NCI-H2081 (cell line): ENCODE results near the gene LRRC42.
"Not testable (repeated sequence)": the region's sequence is repeated elsewhere in the genome, so short reads cannot be mapped to it uniquely, and the experiment has no call there.

Experiments
- DNase-seq, 2 experiments: peaks; one replicate each; lab custom pipeline; 2025; lab: John Stamatoyannopoulos, UW

LRRC42 gene

GRCh38 chr1:53967409-53968124, 21.4 kb downstream of the LRRC42 start:
- DNase-seq: no peak

- DNase-seq: peak; percentile 14 to 64
Measured at GRCh38 chr1:53968125-53968513, 22.0 kb downstream of the LRRC42 start.

DNA sequence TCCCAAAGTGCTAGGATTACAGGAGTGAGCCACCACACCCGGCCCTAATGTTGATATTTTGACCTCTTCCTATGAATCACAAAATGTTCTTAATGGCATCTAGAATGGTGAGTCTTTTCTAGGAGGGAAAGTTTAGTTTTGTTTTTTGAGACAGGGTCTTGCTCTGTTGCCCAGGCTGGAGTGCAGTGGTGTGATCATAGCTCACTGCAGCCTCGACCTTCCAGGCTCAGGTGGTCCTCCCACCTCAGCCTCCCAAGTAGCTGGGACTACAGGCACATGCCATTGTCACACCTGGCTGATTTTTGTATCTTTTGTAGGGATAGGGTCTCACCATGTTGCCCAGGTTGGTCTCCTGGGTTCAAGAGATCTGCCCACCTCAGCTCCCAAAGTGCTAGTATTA, 23.2 kb downstream of the LRRC42 start:
- DNase-seq: not testable (repeated sequence)

- no peak for DNase-seq
Measured at GRCh38 chr1:53971718-53972117, 25.6 kb downstream of the LRRC42 start.

DNA sequence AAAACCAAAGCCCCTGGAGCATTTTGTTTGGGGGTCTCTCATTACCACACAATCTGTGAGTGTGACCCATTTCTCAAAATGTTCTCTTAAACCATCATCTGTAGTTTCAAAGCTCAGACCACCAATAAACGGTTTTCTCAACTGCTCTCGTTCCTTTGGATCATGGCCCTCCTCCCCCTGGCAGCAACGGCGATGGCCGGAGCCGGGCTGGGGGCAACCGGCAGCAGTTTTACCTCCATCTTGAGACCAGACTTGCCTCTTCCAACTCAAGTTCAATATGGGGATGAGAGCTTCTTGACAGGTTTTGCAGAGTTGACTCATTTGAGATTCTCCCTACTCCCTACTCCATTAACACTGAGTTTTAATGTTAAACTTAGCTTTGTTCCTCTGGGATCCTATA, 29.7 kb downstream of the LRRC42 start:
- DNase-seq: no peak

DNA sequence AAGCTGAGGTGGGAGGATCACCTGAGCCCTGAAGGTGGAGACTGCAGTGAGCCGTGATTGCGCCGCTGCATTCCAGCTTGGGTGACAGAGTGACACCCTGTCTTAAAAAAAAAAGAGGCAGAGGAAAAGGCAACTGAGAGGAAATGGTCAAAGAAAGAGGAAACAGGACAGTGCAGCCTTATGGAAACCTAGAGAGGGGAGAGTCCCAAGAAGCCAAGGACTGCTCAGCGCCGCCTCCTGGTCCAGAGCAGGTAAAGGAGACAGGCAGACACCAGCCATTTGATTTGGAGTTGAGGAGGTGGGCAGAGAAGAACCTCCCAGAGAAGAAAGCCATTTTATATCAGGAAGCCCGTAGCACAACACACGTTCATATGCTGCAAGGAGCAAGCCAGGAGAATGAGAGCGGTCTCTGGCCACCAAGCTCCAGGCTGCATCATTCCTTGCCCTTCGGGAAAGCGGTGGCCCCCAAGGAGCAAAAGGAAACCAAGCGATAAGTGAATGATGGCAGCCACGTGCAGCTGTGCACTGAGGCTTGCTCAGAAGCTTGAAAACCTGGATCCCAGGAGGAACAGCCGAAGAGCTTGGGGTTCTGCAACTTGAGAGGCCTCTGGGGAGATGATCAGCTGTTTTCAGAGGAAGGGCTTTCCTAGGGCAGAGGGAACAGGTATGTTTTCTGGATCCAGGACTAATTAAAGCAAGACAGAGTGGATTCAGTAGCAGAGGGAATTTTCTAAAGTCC, 33.7 kb downstream of the LRRC42 start:
- no peak for DNase-seq

DNA sequence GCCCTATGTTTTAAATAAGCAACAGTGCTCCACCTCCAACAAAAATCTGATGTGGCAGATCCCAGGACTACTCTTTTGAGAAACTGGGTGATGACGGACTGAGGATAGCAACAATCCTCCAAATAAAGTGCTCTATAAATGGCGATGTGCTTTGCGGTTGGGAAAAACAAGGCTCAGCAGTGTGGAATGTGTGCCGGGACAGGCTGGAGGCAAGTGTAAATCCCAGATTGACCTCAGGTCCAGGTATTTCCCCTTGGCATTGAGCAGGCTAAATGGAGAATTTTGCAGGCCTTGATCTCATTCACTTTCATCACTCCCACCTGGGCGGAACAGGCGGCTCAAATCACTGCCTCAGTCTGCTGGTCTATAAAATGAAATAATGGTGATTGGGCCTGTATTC, 35.1 kb downstream of the LRRC42 start:
- no peak for DNase-seq

- DNase-seq: peak; percentile 8 to 26
Measured at GRCh38 chr1:53982034-53982762, 36.0 kb downstream of the LRRC42 start.

DNA sequence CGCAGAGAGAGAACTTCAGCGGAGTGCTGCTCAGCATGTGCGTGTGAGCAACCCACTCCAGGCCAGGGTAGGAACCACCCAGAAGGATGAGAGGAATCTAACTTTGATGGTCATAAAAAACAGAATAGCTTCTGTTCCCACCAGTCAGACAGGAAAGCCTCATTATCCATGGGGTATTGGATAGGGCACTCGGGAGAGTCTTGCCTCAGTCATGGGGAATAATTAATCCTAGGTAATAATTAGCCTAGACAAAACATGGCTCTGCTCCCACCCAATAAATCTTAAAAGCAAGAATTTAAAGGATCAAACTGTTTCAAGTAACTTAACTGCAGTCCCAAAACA, 36.6 kb downstream of the LRRC42 start:
- DNase-seq: no peak

DNA sequence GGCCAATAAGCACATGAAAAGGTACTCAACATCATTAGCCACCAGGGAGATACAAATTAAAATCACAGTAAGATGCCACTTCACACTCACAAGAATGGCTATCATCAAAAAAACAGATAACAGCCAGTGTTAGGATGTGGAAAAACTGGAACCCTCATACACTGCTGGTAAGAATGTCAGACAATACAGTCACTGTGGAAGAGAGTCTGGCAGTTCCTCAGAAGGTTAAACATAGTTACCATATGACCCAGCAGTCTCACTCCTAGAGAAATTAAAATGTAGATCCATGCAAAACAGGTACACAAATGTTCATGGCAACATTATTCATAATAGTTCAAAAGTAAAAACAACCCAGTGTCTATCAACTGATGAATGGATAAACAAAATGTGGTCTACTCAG, 38.6 kb downstream of the LRRC42 start:
- no peak for DNase-seq

- no peak for DNase-seq
Measured at GRCh38 chr1:53986458-53986857, 40.3 kb downstream of the LRRC42 start.

DNA sequence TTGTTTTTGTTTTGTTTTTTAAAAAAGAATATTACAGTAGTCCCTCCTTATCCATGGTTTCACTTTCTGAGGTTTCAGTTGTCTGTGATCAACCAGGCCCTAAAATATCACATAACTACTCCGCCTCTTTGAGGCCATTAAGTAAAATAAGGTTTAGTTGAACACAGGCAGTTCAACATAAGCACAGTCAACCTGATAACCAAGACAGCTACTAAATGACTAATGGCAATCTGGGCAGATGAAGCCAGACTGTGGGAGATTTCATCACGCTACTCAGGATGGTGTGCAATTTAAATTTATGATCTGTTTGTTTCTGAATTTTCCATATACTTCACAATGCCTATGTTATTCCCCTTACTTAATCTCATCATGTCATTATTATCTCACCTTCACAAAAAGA, 41.7 kb downstream of the LRRC42 start:
- DNase-seq: no peak

DNA sequence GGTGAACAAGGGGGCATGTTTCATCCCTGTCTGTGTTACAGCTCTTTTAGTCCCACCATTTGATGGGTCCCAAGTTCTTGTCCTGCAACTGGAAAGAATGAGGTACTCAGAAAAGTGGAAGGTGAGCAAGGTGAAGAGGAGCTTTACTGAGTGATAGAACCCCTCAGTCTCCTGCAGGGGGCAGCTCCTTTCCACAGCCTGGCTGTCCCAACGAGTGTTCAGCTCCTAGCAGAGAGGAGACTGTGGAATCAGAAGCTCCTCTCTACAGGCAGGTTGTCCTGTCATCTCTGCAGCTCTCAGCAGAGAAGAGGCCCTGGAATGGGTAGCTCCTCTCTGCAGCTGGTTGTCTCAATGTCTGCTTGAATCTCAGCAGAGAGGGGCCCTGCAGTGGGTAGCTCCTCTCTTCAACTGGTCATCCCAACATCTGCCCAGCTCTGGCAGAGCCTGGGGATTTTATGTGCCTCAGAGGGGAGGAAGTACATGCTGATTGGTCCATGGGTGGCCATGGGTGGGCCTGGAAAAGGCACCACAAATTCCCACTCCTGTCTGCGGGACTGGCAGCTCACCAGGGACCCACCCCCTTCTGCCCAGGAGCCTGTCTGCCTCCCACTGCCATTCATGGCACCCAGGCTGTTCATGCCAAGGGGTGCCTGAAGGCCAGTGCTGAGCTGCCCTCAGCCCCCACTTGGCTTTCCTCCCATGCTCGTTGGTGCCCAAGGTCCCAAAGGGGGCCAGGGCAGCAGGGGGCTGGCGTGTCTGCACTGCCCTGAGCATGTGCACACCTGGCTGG, 46.1 kb downstream of the LRRC42 start:
- no peak for DNase-seq

DNA sequence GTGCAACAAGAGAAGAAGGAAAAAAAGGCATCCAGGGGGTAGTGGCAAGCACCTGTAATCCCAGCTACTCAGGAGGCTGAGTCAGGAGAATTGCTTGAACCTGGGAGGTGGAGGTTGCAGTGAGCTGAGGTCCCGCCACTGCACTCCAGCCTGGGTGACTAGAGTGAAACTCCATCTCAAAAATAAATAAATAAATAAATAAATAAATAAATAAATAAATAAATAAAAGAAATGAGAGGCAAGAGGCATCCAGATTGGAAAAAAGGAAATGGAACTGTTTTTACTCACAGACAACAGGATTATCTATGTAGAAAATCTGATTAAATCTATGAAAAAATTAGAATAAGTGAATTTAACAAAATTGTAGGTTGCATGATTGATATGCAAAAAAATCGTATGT, 48.4 kb downstream of the LRRC42 start:
- DNase-seq: not testable (repeated sequence)

- no peak for DNase-seq
Measured at GRCh38 chr1:53995683-53996082, 49.5 kb downstream of the LRRC42 start.

DNA sequence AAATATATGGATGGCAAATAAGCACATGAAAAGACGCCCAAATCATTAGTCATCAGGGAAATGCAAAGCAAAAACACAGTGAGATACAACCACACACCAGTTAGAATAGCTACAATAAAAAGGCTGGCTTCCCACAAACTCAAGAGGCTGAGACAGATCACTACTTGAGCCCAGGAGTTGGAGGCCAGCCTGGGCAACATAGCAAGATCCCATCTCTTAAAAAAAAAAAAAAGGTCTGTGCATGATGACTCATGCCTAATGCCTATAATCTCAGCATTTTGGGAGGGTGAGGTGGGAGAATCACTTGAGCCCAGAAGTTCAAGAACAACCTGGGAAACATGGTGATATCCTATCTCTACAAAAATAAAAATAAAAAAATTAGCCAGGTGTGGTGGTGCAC, 52.1 kb downstream of the LRRC42 start:
- DNase-seq: no peak

GRCh38 chr1:53999920-54000319, 53.8 kb downstream of the LRRC42 start:
- no peak for DNase-seq

DNA sequence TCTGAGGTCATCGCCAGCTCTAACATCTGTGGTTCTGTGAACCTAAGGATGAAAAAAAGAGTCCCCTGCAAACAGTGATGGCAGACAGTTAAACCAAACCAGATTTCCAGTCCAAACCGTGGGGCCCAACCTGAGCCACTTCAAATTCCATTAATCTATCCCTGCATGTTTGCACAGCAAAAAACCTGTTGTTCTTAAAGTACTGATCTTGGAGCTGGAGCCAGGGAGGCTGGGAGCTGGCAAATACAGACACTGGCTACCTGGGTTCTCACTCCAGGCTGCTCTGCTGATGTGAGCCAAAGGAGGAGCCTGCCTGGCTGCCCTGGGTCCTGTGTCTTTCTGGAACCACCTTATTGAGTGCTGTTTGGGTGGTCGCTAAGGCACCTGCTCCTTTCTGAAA, 55.4 kb downstream of the LRRC42 start:
- peak; percentile 6 to 40 for DNase-seq

DNA sequence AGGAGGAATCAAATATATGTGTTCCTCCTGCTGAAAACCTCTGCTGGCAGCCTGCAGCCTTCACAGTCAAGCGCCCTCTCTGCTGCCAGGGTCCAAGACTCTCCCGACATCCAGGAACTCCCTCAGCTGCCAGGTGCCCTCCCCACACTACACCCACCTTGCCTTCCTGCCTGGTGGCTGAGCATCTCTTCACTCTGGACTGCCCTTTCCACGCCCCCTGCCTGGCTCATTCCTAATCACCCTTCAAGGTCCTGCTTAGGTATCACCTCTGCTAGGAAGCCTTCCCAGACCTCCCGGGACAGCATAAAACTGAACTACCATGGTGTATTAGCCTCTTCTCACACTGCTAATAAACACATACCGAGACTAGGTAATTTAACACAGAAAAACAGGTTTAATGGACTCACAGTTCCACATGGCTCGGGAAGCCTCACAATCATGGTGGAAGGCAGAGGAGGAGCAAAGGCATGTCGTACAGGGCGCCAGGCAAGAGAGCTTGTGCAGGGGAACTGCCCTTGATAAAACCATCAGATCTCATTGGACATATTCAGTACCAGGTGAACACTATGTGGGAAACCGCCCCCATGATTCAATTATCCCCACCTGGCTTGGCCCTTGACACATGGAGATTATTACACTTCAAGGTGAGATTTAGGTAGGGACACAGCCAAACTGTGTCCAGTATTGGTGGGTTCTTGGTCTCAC, 56.5 kb downstream of the LRRC42 start:
- no peak for DNase-seq

DNA sequence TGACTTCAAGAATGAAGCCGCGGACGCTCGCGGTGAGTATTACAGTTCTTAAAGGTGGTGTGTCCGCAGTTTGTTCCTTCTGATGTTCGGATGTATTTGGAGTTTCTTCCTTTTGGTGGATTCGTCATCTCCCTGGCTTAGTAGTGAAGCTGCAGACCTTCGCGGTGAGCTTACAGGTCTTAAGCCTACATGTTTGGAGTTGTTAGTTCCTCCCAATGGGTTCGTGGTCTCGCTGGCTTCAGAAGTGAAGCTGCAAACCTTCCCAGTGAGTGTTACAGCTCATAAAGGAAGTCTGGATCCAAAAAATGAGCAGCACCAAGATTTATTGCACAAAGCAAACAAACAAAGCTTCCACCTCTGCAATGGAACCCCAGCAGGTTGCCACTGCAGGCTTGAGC, 57.1 kb downstream of the LRRC42 start:
- no peak for DNase-seq

GRCh38 chr1:54003750-54004480, 57.8 kb downstream of the LRRC42 start:
- not testable (repeated sequence) for DNase-seq
